Stimulated activated CD4-positive, alpha-beta T cell treated with anti-CD3 and anti-CD28 coated beads, Interleukin-12 subunit alpha, Interleukin-12 subunit beta, amount 100 ng/mL, for 48 hours (primary cell): ENCODE measurements around the gene NR2C2.

Source experiments
- DNase-seq, 3 donors: peaks; one replicate each; pipeline ENCODE4 v3.0.0-alpha.2; 2020; ENCODE audit warnings: low read depth in 2 of 3, low spot score in 1 of 3

NR2C2 gene

DNA sequence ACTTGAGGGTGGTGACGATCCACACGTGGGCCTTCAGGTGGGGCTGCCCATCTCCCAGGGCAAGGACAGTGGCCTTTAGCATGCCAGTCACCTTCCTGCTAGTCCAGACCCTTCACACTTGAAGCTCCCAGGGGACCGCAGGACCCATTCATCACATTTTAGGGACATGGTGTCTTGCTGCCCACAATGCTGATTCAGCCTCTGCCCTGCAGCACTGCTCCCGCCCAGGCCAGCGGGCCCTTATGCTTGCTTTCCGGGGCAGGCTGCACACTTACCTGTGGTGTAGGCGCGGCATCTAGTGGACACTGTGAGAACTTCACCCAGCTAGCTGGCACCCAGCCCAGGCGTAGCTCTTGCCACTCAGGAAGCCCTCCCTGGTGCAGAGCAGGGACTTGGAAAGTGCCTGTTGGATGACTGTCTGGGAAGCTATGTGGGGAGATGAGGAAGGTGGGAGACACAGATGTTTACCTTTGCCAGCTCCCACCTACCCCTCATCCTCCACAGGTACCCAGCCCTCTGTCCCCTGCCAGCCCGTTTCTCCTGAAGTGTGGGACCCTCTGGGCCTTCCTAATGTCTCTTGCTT lies 26.3 kb upstream of the NR2C2 start:
- peak; percentile 69 to 79 (median 71) for DNase-seq

DNA sequence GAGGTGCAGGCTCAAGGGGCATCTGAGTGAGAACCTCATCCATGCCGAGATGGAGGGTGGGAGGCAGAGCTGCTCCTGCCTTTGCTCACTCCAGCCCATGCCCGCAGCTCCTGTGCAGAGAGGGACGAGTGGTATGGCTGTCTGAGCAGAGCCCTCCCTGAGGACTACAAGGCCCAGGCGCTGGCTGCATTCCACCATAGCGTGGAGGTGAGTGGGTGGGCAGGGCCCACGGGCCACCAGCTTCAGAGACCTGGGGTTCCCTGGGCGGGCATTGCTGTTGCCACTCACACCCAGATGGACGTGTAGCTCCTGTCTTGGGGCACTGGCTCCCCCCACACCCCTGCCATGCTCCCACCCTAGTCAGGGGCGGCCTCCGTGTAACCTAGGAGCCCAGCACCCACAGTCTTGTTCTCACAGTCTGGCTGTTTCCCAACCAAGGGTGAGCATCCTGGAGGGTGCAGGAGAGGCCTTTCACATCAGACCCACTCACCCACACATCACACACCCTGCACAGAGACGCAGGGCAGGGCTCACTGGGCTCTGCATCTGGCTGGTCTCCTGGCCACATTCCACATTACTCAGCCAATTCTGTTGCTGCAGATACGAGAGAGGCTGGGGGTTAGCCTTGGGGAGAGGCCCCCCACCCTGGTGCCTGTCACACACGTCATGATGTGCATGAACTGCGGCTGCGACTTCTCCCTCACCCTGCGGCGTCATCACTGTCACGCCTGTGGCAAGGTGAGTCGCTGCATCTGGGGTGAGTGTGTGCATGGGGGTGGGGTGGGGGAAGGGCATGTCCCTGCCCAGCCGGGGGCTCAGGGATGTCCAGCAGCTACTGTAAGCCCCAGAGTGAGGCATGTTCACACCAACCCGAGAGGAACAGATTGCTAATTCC lies 25.3 kb upstream of the NR2C2 start:
- no peak for DNase-seq

DNA sequence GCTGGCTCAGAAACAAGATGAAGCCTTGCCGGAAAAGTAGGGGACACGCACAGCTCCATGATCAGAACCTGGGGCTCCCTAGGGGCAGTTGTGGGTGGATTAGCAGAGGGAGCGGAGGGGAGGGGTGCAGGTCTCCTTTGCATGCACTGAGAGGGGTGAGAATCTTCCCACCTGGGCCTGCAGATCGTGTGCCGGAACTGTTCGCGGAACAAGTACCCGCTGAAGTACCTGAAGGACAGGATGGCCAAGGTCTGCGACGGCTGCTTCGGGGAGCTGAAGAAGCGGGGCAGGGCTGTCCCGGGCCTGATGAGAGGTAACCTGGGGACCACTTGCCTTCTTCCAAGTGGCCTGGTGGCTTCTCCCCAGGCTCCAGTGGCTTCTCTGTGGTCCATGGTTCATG lies 24.5 kb upstream of the NR2C2 start:
- no peak for DNase-seq

DNA sequence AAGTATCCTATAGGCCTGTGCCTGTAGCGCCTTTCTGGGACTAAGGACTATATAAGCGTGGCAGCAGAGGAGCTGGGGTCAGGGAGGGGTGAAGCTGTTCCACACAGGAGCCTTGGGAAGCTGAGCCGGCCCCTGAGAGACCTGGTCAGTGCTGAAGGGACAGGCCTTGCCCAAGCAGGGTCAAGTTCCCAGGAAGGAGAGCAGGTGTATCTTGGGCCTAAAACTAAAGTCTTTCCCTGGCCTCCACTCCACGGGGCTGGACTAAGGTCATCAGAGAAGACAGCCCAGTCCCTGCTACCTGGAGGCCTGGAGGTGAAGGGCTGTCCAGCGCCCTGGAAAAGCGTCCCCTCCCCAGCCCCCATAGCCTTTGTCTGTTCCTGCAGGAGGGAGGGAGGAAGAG lies 23.9 kb upstream of the NR2C2 start:
- DNase-seq: no peak

DNA sequence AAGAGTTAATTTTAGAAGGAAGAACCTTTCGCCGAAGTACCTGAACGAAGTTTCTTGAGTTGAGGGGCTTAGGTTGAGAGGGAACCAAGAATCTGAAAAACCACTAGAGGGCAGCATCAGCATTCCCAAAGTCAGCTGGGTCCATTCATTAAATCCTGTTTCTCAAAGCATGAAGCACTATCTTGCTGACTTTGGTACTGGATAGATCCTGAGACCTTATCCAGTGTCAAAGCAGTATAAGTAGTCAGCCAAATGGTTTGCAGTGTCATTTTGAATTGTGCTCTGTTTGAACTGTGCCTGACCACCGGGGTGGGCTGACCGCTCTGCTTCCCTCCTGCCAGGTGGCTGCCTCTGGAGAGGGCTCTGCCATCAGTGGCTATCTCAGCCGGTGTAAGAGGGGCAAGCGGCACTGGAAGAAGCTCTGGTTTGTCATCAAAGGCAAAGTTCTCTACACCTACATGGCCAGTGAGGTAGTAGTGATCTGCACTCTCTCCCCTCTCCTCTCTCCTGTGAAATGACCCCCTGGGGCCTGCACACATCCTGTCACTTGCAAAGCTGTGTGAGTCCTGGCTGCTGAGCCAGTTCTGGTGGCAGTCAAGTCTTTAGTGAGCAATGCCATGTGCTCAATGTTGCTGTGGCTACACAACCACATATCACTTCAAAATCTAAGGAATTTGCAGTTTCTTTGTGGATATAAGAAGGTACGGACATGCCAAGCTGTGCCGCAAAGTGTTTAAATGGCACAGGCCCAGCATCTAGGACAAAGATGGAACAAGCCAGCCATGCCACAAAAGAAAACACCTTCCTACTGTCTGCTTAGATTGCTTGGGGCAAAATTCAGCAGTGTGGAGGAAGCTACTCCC lies 21.4 kb upstream of the NR2C2 start:
- DNase-seq: peak in 1 of 3 donors; percentile 32

DNA sequence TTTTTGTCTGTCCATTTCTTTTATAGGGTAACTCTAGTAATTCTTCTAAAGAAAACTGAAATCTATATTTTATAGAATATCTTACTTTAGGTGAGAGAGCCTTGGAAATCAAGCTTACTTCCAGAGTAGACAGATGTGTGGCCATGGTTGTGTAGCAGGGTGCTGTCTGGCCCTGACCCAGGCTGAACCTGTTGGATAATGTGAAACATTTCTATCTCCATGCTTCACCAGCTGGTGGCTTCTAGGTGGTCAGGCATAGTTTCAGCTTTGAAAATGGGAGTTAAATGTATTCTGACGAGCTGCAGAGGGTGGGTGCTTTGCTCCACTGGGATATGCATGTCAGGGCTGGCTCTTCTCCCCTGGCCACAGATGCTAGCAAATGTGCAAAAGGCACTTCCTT lies 20.8 kb upstream of the NR2C2 start:
- DNase-seq: no peak

DNA sequence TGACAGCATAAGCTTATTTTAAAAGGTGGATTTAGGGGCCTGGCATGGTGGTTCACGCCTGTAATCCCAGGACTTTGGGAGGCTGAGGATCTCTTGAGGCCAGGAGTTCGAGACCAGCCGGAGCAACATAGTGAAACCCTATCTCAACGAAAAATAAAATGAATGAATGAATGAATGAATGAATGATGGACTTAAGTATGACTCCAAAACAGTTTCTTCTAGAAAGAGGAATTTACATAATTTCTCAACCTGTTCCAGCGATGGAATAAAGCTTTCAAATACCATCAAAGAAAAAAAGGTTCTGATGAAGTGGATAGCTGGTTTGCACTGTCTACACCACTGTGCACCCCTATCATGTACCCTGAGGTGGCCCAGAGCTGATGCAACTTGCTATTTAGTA lies 20.1 kb upstream of the NR2C2 start:
- DNase-seq: no peak

DNA sequence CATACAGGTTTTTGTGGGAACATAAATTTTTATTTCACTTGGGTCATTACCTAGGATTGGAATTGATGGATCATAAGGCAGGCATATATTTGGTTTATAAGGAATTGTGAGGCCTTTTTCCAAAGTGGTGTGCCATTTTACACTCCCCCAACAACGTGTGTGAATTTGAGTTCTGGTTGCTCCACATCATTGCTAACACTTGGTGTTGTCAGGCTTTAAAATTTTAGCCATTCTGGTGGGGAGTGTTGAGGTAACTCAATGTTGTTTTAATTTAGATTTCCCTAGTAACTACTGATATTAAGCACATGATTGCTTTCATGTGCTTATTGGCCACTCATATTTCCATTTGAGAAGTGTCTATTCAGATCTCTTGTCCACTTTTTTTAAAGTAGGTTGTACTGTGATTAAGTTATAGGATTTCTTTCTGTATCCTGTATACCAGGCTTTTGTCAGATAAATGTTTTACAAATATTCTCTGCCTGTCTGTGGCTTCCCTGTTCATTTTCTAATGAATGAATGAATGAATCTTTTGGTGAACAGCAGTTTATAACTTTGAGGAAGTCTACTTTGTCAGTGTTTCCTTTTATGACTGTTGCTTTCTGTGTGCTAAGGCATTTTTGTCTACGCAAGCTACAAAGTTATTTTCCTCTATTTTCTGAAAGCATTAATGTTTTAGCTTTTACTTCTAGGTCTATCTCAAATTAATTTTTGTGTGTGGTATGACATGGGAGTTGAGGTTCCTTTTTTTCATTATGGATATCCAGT lies 17.9 kb upstream of the NR2C2 start:
- no peak for DNase-seq

DNA sequence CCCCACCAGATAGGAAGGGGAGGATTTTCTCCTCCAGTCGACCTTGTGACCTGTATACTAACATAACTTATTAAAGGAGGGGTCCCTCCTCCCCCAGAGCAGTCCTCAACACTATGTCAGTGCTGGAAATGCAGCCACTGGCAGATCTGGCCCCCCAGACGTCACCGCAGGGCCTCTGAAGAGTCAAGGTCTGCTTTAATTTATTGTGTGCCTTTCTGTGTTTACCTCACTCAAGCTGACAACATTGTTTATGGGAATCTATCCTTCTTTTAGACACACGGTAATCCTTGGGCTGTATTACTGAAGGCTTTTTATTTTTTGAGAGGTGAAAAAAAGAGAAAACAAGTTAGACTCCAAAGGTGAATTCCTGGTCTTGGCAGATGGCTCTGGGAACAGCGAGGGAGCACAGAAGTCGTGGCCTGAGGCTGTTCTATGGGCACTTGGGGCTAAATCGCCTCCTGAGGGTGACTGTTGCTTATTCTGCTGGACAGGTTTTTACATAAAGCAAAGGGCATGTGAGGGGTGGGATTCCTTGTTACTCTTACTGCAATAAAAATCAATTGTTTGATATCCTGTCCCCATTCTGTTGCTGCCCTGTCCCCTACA lies 13.5 kb upstream of the NR2C2 start:
- no peak for DNase-seq

DNA sequence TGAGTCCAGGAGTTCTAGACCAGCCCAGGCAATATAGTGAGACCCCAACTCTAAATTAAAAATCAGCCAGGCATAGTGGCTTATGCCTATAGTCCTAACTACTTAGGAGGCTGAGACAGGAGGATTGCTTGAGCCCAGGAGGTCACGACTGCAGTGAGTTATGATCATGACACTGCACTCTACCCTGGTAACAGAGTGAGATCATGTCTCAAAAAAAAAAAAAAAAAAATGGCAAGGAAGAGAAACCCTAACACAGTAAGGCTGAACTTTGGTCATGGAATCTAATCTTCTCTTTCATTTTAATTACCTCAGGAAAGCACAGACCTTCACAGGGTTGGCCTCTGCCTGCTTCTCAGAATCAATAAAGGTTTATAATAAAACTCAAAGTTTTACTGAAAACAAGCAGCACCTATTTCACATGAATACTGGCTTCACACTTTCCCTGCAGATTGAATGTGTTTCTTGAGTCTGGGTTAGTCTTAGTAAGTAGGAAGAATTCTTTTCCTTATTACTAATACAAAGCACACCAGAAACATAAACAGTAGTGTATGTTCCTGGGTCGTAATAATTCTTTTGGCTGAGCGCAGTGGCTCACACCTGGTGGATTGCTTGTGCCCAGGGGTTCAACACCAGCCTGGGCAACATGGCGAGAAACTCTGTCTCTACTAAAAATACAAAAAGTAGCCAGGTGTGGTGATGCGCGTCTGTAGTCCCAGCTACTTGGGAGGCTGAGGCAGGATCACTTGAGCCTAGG lies 11.6 kb upstream of the NR2C2 start:
- no peak for DNase-seq

DNA sequence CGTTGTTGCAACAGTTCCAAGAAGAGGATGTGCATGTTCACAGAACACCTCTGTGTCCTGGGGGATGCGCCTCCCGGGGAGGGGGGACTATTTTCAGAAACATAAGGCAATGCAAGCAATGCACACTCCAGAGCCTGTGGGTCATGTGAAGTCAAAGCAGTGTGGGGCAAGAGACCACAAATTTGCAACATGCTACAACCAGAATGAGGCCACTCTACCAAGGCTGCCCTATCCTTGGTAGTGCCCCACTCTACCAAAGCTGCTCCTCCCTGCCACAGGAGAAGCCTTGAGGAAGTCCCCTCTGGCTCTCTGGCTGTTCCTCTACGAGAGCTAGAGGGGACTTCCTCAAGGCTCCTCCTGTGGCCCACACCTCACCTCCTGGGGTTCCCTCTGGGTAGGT lies 8.4 kb upstream of the NR2C2 start:
- no peak for DNase-seq

DNA sequence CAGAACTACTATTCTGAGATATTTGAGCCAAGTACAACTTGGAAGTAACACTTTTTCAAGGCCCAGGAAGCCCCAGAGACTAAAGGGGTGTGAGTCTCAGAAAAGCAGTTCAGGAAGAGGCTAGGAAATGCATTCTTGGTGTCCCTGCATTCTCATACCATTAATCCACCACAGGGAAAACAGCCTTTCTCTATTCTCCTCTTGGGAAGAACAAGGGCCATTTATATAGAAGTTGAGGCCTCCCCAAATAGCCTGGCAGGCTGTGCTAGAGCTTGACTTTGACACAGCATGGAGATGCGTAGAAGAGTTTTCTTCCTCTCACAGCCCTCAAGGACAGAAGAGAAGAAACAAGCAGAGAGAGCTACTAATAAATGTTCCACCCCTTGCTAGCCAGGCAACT lies 5.5 kb upstream of the NR2C2 start:
- DNase-seq: no peak

DNA sequence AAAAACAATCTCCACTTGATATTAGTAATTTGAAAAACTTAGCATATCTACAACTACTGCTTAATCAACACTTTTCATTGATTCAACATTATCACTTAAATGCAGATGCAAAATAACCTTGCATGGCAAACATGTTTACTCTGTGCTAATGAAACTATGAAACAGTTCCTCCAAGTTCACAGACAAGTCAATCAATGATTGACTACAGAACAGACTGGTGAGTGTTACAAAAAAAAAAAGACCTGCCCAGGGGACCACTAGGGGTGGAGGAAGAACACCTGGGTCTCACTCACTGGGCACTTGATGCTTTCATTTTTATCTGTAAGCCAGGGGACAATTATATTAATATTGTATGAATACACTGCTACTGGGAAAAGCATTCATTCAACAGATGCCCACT lies 4.3 kb upstream of the NR2C2 start:
- DNase-seq: no peak

DNA sequence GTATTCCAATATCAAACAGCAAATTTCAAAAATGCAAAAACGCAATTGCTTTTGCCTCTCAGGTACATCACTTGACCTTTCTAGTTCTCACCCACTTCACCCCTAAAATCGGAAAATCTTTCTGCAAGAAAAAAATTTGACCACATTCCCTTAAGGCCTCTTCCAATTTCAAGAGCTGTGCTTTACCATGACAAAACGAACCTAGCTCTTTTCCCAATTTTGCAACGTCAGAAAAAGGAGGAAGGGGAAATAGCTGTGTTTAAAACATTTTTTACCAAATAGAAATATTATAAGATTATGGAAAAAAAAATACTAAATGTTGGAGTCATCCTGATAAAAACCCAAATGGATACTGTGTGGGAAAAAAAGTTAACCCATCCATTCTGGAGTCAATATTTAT lies 1.1 kb upstream of the NR2C2 start:
- DNase-seq: no peak

DNA sequence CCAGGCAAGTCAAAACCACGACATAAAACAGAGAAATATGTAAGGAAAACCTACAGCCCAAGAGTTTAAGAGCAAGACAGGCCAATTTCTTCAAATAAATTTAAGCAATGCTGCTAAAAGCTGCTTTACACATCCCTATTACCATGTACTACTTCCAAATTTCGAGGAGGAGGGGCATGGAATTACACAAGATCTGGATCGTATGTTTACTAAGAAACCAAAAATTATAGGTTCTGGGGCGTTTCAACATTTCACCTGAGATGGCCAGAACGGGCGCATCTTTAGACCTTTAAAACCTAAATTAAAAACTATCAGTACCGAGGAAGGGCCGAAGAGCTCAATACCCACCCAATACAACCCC lies 664 bp upstream of the NR2C2 start:
- DNase-seq: no peak

DNA sequence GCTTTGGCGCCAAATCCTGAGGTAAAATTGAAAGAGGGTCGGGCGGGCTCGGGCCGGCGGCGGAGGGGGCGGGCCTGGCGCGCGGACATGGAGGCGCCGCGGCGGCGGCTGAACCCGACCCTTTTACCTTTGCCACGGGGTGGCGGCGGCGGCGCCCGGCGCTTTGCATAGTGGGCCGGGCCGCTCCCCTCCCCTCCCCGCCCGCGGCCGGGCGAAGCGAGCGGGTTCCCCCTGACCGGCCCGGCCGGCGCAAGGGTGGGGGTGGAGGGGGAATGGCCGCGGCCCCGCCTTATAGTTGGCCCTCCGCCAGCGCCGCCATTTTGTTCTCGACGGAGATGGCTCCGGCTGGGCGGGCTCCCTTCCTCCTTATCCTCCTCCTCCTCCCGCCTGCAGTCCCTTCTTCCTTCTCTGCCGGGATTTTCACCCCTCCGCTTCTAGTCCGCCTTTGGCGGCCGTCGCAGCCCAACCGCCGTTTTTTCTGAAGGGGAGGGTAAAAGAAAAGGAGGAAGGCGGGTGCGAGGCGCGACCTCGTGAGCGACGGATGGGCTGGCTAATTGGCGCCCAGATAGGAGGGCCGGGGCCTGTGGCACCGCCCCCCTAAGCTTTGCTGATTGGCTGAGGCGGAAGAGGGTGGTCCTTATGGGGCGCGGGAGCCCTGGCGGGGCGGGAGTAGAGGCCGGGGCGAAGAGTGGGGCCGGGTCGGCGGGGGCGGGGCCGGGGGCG lies 664 bp downstream of the NR2C2 start:
- peak; percentile 91 to 96 (median 92) for DNase-seq

DNA sequence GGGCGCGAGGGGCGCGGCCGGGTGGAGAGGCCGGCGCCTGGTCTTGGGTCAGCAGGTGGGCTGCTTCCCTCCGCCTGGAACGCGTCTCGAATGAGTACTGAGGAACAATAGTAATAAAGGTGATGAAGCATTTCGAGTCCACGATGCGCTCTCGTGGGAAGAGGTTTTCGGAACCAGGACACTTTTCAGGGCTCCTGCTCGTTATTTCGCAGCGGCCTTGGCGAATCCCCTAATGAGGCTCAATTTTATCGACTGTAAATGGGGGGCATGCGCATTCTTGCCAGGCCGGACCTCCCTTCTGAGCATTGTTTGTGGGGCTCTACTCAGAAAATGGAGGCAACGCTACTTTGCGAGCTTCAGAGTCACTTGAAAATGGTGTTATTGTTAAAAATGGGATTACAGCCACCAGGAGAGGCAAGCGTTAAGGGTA lies 1.2 kb downstream of the NR2C2 start:
- no peak for DNase-seq

DNA sequence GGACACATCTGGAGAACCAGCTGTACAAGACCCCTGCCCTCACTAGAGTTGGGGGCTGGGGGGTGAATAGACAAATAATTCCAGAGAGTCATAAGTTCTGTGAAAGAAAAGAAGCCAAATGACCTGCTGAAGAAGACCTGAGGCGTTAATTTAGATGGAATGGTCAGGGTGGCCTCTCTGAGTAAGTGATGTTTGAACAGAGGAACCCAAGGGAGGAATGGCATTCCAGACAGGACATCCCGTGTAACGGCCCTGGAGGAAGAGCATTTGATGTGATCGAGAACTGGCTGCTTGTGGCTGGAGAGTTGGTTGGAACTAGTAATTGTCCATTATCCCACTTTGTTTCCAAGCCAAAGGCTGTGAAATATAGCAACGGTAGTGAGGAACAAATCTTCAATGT lies 1.7 kb downstream of the NR2C2 start:
- DNase-seq: no peak

DNA sequence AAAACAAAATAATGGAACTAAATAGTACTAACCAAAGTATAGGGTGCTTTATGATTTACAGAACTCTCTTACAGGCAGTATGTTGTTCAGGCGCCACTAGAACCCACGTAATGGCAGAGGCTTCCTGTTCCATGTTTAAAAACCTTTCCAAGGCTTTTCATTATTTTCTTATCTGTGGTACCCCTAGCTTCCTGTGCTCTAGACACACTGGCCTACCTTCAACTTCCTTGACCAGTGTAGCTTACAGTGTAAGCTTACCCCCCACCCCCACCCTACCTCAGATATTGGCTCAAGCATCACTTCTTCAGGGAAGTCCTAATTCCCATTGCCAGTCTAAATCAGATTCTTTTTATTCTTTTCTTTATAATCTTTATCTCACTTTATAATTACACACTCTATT lies 2.9 kb downstream of the NR2C2 start:
- no peak for DNase-seq
